NB4 (cell line): Measurements from ENCODE around the gene NDUFB6.

ENCODE experiments used
- DNase-seq: peaks from one replicate; pipeline ENCODE4 v3.0.0; 2010; ENCODE audit warnings: low read depth
- H3K4me3 ChIP-seq: one replicate; pipeline ENCODE4 v1.5.1; 2011; ENCODE audit warnings: mild to moderate bottlenecking, low read depth, low read length, moderate library complexity
- CTCF ChIP-seq: IDR thresholded peaks from one replicate; pipeline ENCODE4 v1.5.1; 2012; ENCODE audit warnings: low read depth, low read length
- MYC ChIP-seq: IDR thresholded peaks from 2 replicates; pipeline ENCODE4 v1.6.1; 2011; ENCODE audit warnings: low read depth, low read length
- POLR2A ChIP-seq: IDR thresholded peaks from 2 replicates; pipeline ENCODE4 v1.6.1; 2011; ENCODE audit warnings: mild to moderate bottlenecking; ENCODE audit not compliant: insufficient read length; ENCODE audit errors: extremely low read depth
- TF ChIP-seq, protein P1 (sequence below): IDR thresholded peaks from 2 replicates; pipeline ENCODE4 v1.6.1; 2011; ENCODE audit warnings: low read depth, low read length

NDUFB6 gene

GRCh38 chr9:32577316-32577715, 4.4 kb upstream of the NDUFB6 start:
- TF ChIP-seq MYC (no peak), CTCF (no peak), POLR2A (no peak)
- TF ChIP-seq, protein P1, sequence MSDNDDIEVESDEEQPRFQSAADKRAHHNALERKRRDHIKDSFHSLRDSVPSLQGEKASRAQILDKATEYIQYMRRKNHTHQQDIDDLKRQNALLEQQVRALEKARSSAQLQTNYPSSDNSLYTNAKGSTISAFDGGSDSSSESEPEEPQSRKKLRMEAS: no peak
- H3K4me3 ChIP-seq: no peak overlapping the region
- no peak for DNase-seq

DNA sequence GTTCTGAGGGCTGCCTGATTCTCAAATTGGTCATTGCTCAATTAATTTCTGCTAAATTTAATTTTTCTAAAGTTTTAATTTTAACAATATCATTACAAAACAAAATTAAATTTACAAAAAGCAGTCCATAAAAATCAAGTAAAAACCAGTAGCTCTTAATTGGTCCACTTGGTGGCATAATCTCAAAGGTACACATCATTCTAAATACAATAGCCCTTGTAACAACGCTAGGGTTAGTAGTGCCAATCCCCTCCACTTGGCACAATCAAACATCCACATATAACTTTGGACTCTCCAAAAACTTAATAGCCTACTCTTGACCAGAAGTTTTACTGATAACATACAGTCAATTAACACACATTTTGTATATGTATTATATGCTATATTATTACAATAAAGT, 1.9 kb upstream of the NDUFB6 start:
- H3K4me3 ChIP-seq: no peak overlapping the region
- TF ChIP-seq, protein P1: no peak
- peak; percentile 3 for TF ChIP-seq CTCF
- DNase-seq: no peak

DNA sequence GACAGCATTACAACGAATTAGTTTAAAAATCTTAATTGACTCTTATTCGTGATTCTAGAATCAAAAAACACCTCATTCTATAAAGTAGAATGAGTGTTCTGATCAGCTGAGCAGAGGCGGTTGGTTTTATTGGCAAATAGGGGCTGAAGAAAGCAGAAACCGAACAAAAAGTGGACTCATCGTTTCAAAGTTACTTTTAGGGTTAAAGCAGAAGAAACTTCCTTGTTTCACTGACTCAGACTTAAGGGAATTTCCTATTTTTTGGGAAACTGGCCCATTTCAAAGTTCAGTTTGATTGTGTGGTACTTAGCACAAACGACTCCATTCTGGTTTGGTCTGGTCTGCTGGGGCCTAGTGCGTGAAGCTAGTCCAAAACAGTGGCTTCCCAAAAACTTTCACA, 862 bp upstream of the NDUFB6 start:
- TF ChIP-seq, protein P1: no peak
- TF ChIP-seq POLR2A: no peak
- no peak for TF ChIP-seq MYC
- no peak for TF ChIP-seq CTCF
- DNase-seq: no peak
- H3K4me3 ChIP-seq: peak overlapping the region; percentile 85

DNA sequence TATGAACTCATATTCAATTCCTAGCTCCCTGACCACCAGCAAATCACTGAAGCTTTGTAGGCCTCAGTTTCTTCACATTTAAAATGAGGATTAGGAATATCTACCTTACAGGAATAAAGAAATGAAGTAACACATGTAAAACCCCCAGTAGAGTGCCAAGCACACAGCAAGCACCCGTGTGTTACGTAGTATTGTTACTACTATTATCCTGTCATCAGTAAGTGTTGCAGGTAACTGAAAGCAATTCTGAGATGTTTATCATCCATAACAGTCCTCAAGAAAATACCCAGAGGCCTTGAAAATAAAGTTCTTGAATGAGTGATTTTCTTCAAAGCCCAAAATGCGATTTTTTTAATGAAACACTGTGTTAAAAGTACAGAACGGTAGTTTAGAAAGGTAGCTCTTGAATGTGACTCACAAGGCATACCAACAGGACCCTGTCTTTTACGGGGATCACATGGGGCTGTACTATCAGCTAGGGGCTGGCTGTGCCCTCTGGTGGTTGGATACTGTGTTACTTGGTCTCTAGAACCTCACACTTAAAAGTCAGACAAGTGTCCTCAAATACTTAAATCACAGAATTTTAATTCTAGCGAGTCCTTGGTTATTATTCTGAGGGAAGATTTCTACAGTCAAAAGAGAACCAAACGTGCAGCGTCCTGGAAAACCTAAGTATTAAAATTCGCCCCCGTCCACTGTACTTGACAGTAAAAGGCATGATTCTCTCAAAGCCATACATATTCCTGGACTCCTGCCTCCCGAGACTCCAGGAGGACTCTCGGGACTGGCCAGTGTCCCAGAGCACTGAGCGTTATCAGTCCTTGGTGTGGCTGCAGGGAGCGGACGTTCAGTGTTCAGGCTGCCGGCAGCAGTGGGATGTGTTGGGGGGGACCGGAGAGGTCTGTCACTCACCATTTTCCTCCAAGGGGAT, 725 bp downstream of the NDUFB6 start:
- H3K4me3 ChIP-seq: peak overlapping the region; percentile 85
- peak; percentile 95 for DNase-seq
- TF ChIP-seq MYC (peak; percentile 84), CTCF (peak; percentile 98), POLR2A (no peak)
- TF ChIP-seq, protein P1: peak; percentile 92

- TF ChIP-seq CTCF (no peak), MYC (no peak), POLR2A (no peak)
- TF ChIP-seq, protein P1: no peak
- no peak for DNase-seq
These were observed 2.7 kb downstream of the NDUFB6 start for GRCh38 chr9:32570262-32570661.

More at GRCh38 chr9:32570262-32570661, 2.7 kb downstream of the NDUFB6 start:
- H3K4me3 ChIP-seq: no peak overlapping the region
